ENCODE measurements around the gene APRT.
A peak's percentile ranks its signal among the peaks of the same experiment; 100 is the strongest.

The APRT gene

DNA sequence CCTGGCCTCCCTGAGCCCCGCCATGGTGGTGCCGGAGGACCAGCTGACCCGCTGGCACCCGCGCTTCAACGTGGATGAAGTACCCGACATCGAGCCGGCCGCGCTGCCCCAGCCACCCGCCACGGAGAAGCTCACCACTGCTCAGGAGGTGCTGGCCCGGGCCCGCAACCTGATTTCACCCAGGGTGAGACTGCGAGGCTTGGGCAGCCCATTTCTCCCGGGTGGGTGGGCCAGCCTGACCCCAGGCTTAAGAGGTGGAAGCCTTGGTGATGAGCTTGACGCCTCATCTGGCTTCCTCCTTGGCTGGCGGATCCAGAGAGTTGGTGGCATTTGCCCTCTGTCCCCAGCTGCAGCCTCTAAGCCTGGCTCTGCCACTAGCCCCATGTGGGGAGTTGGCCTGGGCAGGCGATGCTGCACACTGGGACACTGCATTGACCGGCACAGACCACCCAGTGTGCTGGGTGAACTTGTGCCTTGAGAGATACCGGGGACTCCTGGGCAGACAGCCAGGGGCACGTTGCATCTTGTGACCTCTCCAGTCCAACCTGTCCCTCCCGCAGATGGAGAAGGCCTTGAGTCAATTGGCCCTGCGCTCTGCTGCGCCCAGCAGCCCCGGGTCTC, 5.1 kb downstream of the APRT start:
- peaks cover 8% of the 10 kb centered on the region; the same call in 1 of the 2 replicates for H4K20me1 ChIP-seq (ENCODE audit: control insufficient read depth, insufficient read depth, low read depth, low read length)
- peaks cover 69% of the 10 kb centered on the region for H3K36me3 ChIP-seq (ENCODE audit: control insufficient read depth, low read length)
- peaks cover 47% of the 10 kb centered on the region for H3K4me1 ChIP-seq (ENCODE audit: control insufficient read depth, low read length)
- H3K27ac ChIP-seq (ENCODE audit: low read depth, low read length) = no peak overlapping the region
- peaks cover 21% of the 10 kb centered on the region for H3F3A ChIP-seq (ENCODE audit: control insufficient read depth, insufficient read depth)
- no peaks in the 10 kb centered on the region for H3K9me3 ChIP-seq (ENCODE audit: control insufficient read depth, insufficient read depth, low read length)
- no peak overlapping the region for H3K4me3 ChIP-seq (ENCODE audit: low read length)
- TF ChIP-seq, protein P1, sequence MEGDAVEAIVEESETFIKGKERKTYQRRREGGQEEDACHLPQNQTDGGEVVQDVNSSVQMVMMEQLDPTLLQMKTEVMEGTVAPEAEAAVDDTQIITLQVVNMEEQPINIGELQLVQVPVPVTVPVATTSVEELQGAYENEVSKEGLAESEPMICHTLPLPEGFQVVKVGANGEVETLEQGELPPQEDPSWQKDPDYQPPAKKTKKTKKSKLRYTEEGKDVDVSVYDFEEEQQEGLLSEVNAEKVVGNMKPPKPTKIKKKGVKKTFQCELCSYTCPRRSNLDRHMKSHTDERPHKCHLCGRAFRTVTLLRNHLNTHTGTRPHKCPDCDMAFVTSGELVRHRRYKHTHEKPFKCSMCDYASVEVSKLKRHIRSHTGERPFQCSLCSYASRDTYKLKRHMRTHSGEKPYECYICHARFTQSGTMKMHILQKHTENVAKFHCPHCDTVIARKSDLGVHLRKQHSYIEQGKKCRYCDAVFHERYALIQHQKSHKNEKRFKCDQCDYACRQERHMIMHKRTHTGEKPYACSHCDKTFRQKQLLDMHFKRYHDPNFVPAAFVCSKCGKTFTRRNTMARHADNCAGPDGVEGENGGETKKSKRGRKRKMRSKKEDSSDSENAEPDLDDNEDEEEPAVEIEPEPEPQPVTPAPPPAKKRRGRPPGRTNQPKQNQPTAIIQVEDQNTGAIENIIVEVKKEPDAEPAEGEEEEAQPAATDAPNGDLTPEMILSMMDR (IDR thresholded peaks at IDR 0.05; ENCODE audit: low read depth, low read length, poor library complexity, severe bottlenecking) = no peak
- no peak for TF ChIP-seq EZH2phosphoT487 (IDR thresholded peaks at IDR 0.05; ENCODE audit: borderline replicate concordance, low read length)
- H3K9me2 ChIP-seq (replicated peaks; ENCODE audit: control insufficient read depth, low read length) = no peaks in the 10 kb centered on the region
- peaks cover 67% of the 10 kb centered on the region for H3K79me2 ChIP-seq (ENCODE audit: control insufficient read depth, low read length)
- H3K4me2 ChIP-seq (ENCODE audit: low read length) = no peak overlapping the region
- H3K27me3 ChIP-seq (ENCODE audit: control insufficient read depth, low read length) = no peaks in the 10 kb centered on the region

DNA sequence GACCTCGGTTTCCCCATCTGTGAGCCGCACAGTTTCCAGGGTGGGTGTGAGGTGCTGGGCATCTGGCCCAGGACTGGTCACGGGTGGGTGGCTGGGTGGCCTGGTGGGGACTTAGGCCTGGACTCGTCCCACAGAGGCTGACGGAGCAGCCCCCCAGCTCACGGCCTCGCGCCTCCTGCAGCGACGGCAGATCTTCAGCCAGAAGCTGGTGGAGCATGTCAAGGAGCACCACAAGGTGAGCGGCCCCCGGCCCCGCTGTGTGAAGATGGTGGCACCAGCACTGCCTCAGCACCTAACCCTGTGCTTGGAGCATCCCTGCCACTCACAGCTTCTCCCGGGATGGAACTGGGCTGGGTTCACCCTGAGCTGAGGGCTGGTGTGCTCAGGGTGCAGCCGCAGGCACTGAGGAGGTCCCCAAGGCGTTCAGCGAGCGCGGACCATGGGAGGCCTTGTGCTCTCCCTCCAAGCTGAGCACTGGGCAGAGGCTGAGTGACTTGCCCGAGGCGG, 5.8 kb downstream of the APRT start:
- H3K4me3 ChIP-seq (ENCODE audit: low read length) = no peak overlapping the region
- H4K20me1 ChIP-seq (ENCODE audit: control insufficient read depth, insufficient read depth, low read depth, low read length) = peaks cover 8% of the 10 kb centered on the region; the same call in 1 of the 2 replicates
- TF ChIP-seq, protein P1 (IDR thresholded peaks at IDR 0.05; ENCODE audit: low read depth, low read length, poor library complexity, severe bottlenecking) = no peak
- no peak for TF ChIP-seq EZH2phosphoT487 (IDR thresholded peaks at IDR 0.05; ENCODE audit: borderline replicate concordance, low read length)
- no peaks in the 10 kb centered on the region for H3K9me3 ChIP-seq (ENCODE audit: control insufficient read depth, insufficient read depth, low read length)
- H3K9me2 ChIP-seq (replicated peaks; ENCODE audit: control insufficient read depth, low read length) = no peaks in the 10 kb centered on the region
- peaks cover 24% of the 10 kb centered on the region for H3F3A ChIP-seq (ENCODE audit: control insufficient read depth, insufficient read depth)
- peaks cover 74% of the 10 kb centered on the region for H3K36me3 ChIP-seq (ENCODE audit: control insufficient read depth, low read length)
- no peaks in the 10 kb centered on the region for H3K27me3 ChIP-seq (ENCODE audit: control insufficient read depth, low read length)
- H3K4me2 ChIP-seq (ENCODE audit: low read length) = peak overlapping the region; percentile 91; the same call in 1 of the 2 replicates
- no peak overlapping the region for H3K27ac ChIP-seq (ENCODE audit: low read depth, low read length)
- H3K79me2 ChIP-seq (ENCODE audit: control insufficient read depth, low read length) = peaks cover 68% of the 10 kb centered on the region
- H3K4me1 ChIP-seq (ENCODE audit: control insufficient read depth, low read length) = peaks cover 53% of the 10 kb centered on the region

DNA sequence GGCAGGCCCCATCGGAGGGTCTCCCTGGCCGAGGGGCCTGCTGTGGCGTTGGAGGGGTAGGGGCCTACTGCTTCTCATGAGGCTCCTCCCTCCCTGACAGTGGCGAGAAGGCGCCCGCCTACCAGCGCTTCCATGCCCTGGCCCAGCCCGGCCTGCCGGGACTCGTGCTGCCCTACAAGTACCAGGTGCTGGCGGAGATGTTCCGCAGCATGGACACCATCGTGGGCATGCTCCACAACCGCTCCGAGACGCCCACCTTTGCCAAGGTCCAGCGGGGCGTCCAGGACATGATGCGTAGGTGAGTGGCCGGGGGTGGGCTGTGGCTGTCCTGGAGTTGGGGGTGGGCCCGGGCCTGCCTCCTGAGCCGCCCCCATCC, 6.4 kb downstream of the APRT start:
- peaks cover 26% of the 10 kb centered on the region for H3F3A ChIP-seq (ENCODE audit: control insufficient read depth, insufficient read depth)
- TF ChIP-seq, protein P1 (IDR thresholded peaks at IDR 0.05; ENCODE audit: low read depth, low read length, poor library complexity, severe bottlenecking) = no peak
- no peak for TF ChIP-seq EZH2phosphoT487 (IDR thresholded peaks at IDR 0.05; ENCODE audit: borderline replicate concordance, low read length)
- H4K20me1 ChIP-seq (ENCODE audit: control insufficient read depth, insufficient read depth, low read depth, low read length) = peaks cover 8% of the 10 kb centered on the region; the same call in 1 of the 2 replicates
- peaks cover 73% of the 10 kb centered on the region for H3K36me3 ChIP-seq (ENCODE audit: control insufficient read depth, low read length)
- H3K4me2 ChIP-seq (ENCODE audit: low read length) = peak overlapping the region; percentile 91
- peaks cover 53% of the 10 kb centered on the region for H3K4me1 ChIP-seq (ENCODE audit: control insufficient read depth, low read length)
- H3K9me3 ChIP-seq (ENCODE audit: control insufficient read depth, insufficient read depth, low read length) = no peaks in the 10 kb centered on the region
- H3K27ac ChIP-seq (ENCODE audit: low read depth, low read length) = no peak overlapping the region
- H3K9me2 ChIP-seq (replicated peaks; ENCODE audit: control insufficient read depth, low read length) = no peaks in the 10 kb centered on the region
- H3K27me3 ChIP-seq (ENCODE audit: control insufficient read depth, low read length) = no peaks in the 10 kb centered on the region
- peaks cover 68% of the 10 kb centered on the region for H3K79me2 ChIP-seq (ENCODE audit: control insufficient read depth, low read length)
- peak overlapping the region; percentile 98 for H3K4me3 ChIP-seq (ENCODE audit: low read length)

All from DOHH2 (cell line).